Loucy (cell line): ENCODE measurements around the gene ESYT2.
"Not testable (repeated sequence)": the region's sequence is repeated elsewhere in the genome, so short reads cannot be mapped to it uniquely, and the experiment has no call there.

Experiments used
- H2AFZ ChIP-seq: fragments of 200-600 bp; sonication (generic); 2 replicates; pipeline ENCODE4 v1.6.0; 2016; ENCODE audit warnings: antibody characterized with exemption, mild to moderate bottlenecking, low read length, moderate library complexity
- H3F3A ChIP-seq: fragments of 200-600 bp; 2 replicates; pipeline ENCODE4 v1.6.0; 2016; ENCODE audit warnings: antibody characterized with exemption, low read depth, mild to moderate bottlenecking
- H3K27me3 ChIP-seq: fragments of 200-600 bp; sonication (generic); 2 replicates; pipeline ENCODE4 v1.6.1; 2014; ENCODE audit warnings: low read length, mild to moderate bottlenecking; ENCODE audit not compliant: insufficient read depth, poor library complexity, severe bottlenecking
- H3K36me3 ChIP-seq: fragments of 200-600 bp; sonication (generic); 2 replicates; pipeline ENCODE4 v1.6.1; 2016; ENCODE audit warnings: low read length; ENCODE audit not compliant: insufficient read depth
- H3K4me1 ChIP-seq: fragments of 200-600 bp; sonication (generic); 2 replicates; pipeline ENCODE4 v1.5.1; 2014; ENCODE audit warnings: low read length, mild to moderate bottlenecking; ENCODE audit not compliant: insufficient read depth, poor library complexity, severe bottlenecking
- H3K4me2 ChIP-seq: fragments of 200-600 bp; sonication (generic); 2 replicates; pipeline ENCODE4 v1.6.0; 2014; ENCODE audit warnings: antibody characterized with exemption, low read length, low read depth, mild to moderate bottlenecking; ENCODE audit not compliant: poor library complexity, severe bottlenecking
- H3K4me3 ChIP-seq: fragments of 200-600 bp; sonication (generic); 2 replicates; pipeline ENCODE4 v1.5.1; 2014; ENCODE audit warnings: low read length, mild to moderate bottlenecking, mixed read lengths; ENCODE audit not compliant: poor library complexity, severe bottlenecking
- H3K79me2 ChIP-seq: fragments of 200-600 bp; sonication (generic); 2 replicates; pipeline ENCODE4 v1.6.1; 2014; ENCODE audit warnings: low read length; ENCODE audit not compliant: insufficient read depth
- H3K9ac ChIP-seq: fragments of 200-600 bp; sonication (generic); 2 replicates; pipeline ENCODE4 v1.6.0; 2014; ENCODE audit warnings: mild to moderate bottlenecking, low read depth, low read length, moderate library complexity; ENCODE audit not compliant: poor library complexity, severe bottlenecking
- H3K9me2 ChIP-seq: fragments of 200-600 bp; sonication (generic); replicated peaks from 2 replicates; pipeline ENCODE4 v1.6.1; 2016; ENCODE audit warnings: low read depth, low read length, mixed read lengths
- H3K9me3 ChIP-seq: fragments of 200-600 bp; sonication (generic); 2 replicates; pipeline ENCODE4 v1.6.1; 2014; ENCODE audit warnings: mild to moderate bottlenecking, antibody characterized with exemption, low read length, low read depth; ENCODE audit not compliant: insufficient read depth
- H4K20me1 ChIP-seq: fragments of 200-600 bp; sonication (generic); 2 replicates; pipeline ENCODE4 v1.6.0; 2014; ENCODE audit warnings: antibody characterized with exemption, low read length, mild to moderate bottlenecking; ENCODE audit not compliant: insufficient read depth, poor library complexity, severe bottlenecking
- EZH2phosphoT487 ChIP-seq: fragments of 200-600 bp; IDR thresholded peaks from 2 replicates; pipeline ENCODE4 v1.6.1; 2018; ENCODE audit warnings: antibody characterized with exemption, mild to moderate bottlenecking, moderate library complexity, borderline replicate concordance
- TF ChIP-seq, protein P1 (sequence below): fragments of 200-600 bp; sonication (generic); conservative IDR thresholded peaks from 2 replicates; pipeline ENCODE4 v1.5.1; 2014; ENCODE audit warnings: mild to moderate bottlenecking, antibody characterized with exemption, low read length

The ESYT2 gene

DNA sequence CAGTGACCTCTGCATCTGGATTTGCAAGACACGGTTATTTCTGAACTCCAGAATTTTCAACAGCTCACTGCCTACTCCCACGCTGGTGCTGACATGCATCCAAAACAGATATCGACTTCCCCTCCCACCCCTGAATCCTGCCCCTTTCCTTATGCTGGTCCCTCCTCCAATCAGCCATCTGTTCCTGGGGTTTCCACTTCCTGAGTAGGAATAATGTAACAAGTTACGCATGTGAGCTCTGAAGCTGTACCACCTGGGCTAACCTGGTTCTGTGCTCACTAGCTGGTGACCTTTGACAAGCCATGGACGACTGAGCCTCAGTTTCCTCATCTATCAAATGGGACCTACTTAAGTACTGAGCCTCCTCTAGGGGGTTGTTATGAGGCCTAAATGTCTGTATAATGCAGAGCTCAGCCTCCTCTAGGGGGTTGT lies 123.0 kb downstream of the ESYT2 start:
- Histone ChIP-seq H3K4me1 (peaks cover 40% of the 10 kb centered on the region), H3K9ac (no peak overlapping the region), H2AFZ (no peak overlapping the region), H3K9me3 (no peaks in the 10 kb centered on the region), H3K4me3 (no peak overlapping the region), H3K9me2 (no peaks in the 10 kb centered on the region), H3K36me3 (no peaks in the 10 kb centered on the region), H3K27me3 (no peaks in the 10 kb centered on the region), H3F3A (no peaks in the 10 kb centered on the region), H4K20me1 (peaks cover 11% of the 10 kb centered on the region), H3K79me2 (peaks cover 33% of the 10 kb centered on the region), H3K4me2 (peak overlapping the region; percentile 79)
- TF ChIP-seq EZH2phosphoT487: no peak
- TF ChIP-seq, protein P1, sequence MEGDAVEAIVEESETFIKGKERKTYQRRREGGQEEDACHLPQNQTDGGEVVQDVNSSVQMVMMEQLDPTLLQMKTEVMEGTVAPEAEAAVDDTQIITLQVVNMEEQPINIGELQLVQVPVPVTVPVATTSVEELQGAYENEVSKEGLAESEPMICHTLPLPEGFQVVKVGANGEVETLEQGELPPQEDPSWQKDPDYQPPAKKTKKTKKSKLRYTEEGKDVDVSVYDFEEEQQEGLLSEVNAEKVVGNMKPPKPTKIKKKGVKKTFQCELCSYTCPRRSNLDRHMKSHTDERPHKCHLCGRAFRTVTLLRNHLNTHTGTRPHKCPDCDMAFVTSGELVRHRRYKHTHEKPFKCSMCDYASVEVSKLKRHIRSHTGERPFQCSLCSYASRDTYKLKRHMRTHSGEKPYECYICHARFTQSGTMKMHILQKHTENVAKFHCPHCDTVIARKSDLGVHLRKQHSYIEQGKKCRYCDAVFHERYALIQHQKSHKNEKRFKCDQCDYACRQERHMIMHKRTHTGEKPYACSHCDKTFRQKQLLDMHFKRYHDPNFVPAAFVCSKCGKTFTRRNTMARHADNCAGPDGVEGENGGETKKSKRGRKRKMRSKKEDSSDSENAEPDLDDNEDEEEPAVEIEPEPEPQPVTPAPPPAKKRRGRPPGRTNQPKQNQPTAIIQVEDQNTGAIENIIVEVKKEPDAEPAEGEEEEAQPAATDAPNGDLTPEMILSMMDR: no peak

DNA sequence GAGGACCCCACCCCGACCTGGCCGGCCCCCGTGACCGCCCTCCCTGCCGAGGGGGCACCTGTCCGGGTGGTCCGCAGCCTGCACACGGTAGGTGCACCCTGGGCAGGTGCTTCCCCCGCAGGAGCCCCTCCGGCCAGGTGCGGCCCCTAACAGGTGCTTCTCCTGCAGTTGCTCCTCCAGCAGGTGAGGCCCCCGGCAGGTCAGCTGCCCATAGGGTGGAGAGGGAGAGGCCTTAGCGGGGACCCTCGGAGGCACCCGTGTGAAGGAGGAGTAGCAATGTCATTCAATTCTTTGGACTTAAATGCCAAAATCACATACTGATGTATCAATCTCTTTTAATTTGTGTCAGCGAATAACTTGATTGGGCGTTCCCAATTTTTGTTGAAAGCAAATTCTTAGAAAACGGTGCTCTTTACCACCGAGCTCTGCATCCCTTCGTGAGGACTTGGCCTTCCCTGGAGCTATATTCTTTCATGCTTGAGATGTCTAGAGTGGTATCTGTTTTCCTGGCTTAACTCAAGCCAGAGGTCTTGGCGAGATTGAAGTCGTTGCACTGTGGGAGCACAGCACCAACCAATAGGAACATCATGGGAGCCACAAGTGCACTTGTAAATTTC lies 124.0 kb downstream of the ESYT2 start:
- Histone ChIP-seq H3K4me2 (peak overlapping the region; percentile 79), H4K20me1 (peaks cover 17% of the 10 kb centered on the region), H3K36me3 (no peaks in the 10 kb centered on the region), H3K27me3 (no peaks in the 10 kb centered on the region), H3K9me2 (no peaks in the 10 kb centered on the region), H3K79me2 (peaks cover 42% of the 10 kb centered on the region), H2AFZ (peak overlapping the region; percentile 87), H3K9me3 (no peaks in the 10 kb centered on the region), H3K4me3 (peak overlapping the region; percentile 81), H3K4me1 (peaks cover 44% of the 10 kb centered on the region), H3K9ac (peak overlapping the region; percentile 84), H3F3A (no peaks in the 10 kb centered on the region)
- TF ChIP-seq, protein P1: no peak
- TF ChIP-seq EZH2phosphoT487: no peak

DNA sequence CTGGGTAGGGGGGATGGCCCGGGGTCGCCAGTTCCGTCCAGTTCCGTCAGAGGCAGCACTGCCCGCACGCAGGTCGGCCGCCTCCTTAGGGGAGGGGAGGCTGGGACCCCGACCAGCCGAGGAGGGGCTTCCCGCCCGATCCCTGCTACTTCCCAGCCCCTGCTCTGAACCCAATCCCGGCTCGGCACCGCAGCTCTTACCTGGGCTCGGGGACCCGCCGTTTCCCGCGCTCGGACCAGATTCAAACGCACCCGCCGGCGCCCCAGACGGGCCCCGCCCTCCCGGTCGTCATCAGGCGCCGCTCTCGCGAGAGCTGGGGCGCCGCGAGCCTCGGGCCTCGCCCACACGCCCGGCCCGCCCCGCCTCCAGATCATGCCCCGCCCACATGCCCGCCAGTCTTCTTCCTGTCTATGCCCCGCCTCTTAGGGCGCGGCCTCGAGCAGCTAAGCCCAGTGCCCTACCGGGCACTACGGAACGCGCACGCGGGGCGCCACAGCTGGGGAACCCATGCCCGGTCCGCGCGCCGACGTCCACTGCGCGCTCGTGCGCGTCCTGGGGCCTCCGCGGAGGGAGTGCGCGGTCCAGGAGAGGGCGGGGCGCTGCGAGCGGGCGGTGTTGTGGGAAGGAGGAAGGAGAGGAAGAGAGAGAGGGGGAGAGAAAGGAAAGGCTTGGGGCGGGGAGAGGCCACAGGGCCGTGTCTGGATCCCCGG lies 124.6 kb downstream of the ESYT2 start, which contains the start of gene NCAPG2:
TSS of gene NCAPG2 (minus strand) at position 281 of the 710 bp plus-strand sequence. CDS start 2,905 bp downstream, outside the sequence.
- no peaks in the 10 kb centered on the region for H3K36me3 ChIP-seq

DNA sequence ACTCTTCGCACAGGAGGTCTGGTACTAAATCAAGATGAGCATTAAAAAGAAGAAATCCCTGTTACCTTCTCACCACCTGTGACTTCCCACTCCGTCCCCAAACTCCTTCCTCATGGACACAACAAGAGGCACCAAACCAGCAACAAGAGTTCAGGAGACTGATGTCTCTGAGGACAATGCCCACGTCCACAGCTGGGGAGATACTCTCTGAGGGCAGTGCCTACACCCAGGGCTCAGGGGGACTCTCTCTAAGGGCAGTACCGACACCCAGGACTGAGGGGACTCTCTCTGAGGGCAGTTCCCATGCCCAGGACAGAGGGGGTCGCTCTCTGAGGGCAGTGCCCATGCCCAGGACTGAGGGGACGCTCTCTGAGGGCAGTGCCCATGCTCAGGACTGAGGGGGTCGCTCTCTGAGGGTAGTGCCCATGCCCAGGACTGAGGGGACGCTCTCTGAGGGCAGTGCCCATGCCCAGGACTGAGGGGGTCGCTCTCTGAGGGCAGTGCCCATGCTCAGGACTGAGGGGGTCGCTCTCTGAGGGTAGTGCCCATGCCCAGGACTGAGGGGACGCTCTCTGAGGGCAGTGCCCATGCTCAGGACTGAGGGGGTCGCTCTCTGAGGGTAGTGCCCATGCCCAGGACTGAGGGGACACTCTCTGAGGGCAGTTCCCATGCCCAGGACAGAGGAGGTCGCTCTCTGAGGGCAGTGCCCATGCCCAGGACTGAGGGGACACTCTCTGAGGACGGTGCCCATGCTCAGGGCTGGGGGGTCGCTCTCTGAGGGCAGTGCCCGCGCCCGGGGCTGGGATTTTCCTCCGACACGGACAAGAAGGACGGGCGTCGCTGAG lies 125.4 kb downstream of the ESYT2 start:
- not testable (repeated sequence) for H3K36me3 ChIP-seq, H3K9me2 ChIP-seq, H3K27me3 ChIP-seq, H3F3A ChIP-seq, H3K9me3 ChIP-seq
- peak overlapping the region; percentile 91 for H2AFZ ChIP-seq
- H3K4me1 ChIP-seq: peaks cover 54% of the 10 kb centered on the region
- peak overlapping the region; percentile 81 for H3K4me3 ChIP-seq
- H4K20me1 ChIP-seq: peaks cover 26% of the 10 kb centered on the region
- peak overlapping the region; percentile 82 for H3K4me2 ChIP-seq
- H3K79me2 ChIP-seq: peaks cover 56% of the 10 kb centered on the region
- H3K9ac ChIP-seq: peak overlapping the region; percentile 84

More for the DNA sequence above, 124.6 kb downstream of the ESYT2 start, which contains the start of gene NCAPG2:
- Histone ChIP-seq H3K9me2 (no peaks in the 10 kb centered on the region), H3K9me3 (no peaks in the 10 kb centered on the region), H3K9ac (peak within 1 kb of the TSS; percentile 84), H3K4me3 (peak within 1 kb of the TSS; percentile 81), H4K20me1 (peaks cover 21% of the 10 kb centered on the region), H3K79me2 (peaks cover 48% of the 10 kb centered on the region), H3K4me2 (peak within 1 kb of the TSS; percentile 82), H3K4me1 (peaks cover 47% of the 10 kb centered on the region), H3F3A (no peaks in the 10 kb centered on the region), H3K27me3 (no peaks in the 10 kb centered on the region), H2AFZ (peak within 1 kb of the TSS; percentile 91)
- TF ChIP-seq, protein P1: no peak
- no peak for TF ChIP-seq EZH2phosphoT487
